Stimulated activated CD4-positive, alpha-beta T cell treated with anti-CD3 and anti-CD28 coated beads, Interleukin-12 subunit alpha, Interleukin-12 subunit beta, amount 100 ng/mL, for 48 hours (primary cell): ENCODE measurements around the gene FAM3A.
A peak's percentile ranks its signal among the peaks of the same experiment; 100 is the strongest.
"Not testable (repeated sequence)": the region's sequence is repeated elsewhere in the genome, so short reads cannot be mapped to it uniquely, and the experiment has no call there.

Source experiments
- DNase-seq, 3 donors: peaks; one replicate each; pipeline ENCODE4 v3.0.0-alpha.2; 2020; ENCODE audit warnings: low read depth in 2 of 3, low spot score in 1 of 3

FAM3A gene

DNA sequence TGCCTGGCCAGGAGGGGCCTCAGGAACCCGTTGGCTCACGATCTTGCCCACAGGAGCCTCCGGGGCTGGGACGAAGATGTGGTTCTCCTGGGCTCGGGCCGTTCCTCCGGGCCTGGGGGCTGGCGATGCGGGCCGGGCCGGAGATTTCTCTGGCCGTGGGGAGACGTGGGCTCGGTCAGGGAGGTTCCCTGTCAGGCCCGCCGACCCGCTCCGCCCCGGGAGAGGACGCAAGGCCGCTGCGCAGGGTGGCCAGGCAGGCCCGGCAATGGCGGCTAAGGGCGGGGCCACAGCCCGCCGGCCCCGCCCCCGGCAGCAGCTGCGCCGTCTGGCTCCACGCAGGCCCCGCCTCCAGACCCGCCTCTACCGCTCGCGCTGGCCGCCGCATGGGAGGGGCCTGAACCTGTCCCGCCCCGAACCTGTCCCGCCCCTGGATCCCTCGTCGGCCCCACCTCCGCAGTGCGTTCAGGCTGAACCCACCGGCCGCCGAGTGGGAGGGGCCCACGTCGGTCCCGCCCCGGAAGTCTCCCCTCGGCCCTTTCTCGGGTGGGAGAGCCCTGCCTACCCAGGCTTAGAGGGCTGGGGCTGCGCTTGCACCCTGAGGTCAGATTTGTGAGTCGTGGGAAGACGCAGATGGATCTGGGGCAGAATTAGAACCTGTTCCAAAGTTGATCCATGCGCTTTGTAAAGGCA is at the start of gene FAM3A:
Gene FAM3A (minus strand): TSS at position 267 of the 690 bp plus-strand sequence. CDS start 460 bp downstream, outside the sequence.
- DNase-seq, result peak; percentile 83 to 90 (median 88)

DNA sequence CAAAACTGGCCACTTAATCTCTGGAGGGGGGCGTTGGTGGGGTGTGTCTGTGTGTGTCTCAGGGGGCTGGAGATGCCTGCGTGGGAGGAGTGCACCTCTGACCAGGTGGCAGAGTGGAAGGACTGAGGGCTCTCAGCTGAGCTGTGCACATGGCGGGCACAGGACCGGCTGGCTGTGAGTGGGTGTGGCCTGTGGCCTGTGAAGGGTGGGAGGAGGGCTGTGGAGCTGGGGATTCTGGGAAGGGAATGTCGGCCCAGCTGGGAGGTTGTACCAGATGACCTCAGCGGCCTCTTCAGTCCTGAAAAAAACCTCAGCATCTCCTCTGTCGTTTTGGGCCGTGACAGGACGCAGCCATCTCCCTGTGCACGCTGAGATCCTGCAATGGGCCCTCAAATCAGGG is 46.3 kb upstream of the FAM3A start:
- not testable (repeated sequence) for DNase-seq

DNA sequence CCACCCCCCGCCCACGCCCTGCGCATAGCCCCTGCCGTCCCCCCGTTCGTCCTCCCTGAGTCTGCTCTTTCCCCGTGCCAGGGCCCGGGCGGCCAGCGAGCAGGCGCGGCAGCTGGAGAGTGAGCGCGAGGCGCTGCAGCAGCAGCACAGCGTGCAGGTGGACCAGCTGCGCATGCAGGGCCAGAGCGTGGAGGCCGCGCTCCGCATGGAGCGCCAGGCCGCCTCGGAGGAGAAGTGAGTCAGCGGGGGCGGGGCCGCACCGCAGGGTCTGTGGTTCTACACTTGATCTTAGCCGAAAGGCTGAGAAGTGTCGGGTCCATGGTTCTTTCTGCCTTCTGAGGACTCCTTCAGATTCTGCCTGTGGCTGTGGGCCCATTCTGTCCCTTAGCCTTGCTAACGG is 44.3 kb upstream of the FAM3A start:
- DNase-seq, result not testable (repeated sequence)

DNA sequence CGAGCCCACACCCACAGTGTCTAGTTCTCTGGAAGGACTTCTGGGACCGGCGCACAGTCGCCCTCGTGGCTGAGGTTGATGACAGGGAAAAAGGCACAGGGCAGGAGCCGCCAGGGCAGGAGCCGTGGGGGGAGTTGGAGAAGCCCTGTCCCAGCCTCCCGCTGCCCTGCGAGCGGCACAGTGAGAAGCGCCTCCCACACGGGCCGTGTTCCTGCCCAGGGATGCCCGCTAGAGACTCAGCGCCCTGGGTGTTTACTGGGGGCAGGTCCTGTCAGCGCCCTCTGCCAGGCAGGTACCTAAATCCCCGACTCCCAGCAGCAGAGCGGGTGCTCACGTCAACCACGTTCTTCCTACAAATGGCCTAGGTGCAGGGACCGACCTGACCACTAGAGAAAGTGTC is 42.9 kb upstream of the FAM3A start:
- DNase-seq, result not testable (repeated sequence)

DNA sequence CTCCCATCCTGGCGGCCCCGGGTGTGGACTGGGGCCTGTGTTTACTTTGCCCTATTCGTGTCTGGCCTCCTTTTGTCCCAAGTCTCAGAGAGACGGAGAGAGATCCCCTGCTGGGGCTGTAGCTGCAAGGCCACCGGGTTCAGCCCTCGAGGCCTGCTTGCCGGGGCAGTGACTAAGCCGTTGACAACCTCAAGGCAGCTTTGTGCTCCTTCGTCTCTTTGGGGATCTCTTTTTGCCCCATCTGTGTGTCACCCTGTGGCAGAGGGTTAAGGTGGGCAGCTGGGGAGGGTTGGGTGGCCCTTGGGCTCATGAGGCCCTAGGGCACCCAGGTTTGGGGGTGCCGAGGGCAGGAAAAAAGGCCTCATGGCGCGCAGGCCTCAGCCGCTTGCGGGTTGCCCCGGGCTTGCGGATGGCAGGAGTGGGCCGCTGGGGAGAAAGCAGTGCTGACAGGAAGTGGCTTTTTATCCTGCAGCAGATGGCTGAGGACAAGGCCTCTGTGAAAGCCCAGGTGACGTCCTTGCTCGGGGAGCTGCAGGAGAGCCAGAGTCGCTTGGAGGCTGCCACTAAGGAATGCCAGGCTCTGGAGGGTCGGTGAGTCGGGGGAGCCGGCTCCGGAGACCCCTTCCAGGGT is 42.1 kb upstream of the FAM3A start:
- not testable (repeated sequence) for DNase-seq

DNA sequence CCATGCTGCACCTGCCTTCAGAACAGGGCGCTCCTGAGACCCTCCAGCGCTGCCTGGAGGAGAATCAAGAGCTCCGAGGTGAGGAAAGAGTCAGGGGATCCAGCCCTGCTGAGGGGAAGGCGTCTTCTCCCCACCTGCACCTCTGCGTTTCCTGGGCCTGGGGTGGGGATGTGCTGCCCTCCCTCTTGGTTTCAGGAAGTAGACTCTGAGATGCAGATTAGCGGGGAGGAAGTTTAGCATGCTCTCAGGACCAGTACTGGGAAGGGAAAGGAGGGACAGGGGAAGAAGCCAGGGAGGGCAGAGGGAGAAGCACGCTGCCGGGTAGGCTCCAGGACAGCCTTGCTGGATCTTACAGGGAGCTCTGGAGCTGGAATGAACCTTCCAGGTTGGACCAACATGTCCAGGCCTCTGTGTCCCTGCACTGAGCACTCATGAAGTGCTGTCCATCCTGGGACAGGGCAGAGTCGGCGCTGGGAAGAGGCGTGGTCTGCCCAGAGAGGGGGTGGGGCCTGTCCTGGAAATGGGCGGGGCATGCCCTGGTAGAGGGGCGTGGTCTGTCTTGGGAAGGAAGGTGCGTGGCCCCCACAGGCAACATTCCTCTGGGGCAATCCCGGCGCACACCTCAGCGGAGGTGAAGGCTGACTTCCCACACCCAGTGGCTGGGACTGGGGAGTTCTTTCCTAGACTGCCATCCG is 36.2 kb upstream of the FAM3A start:
- DNase-seq, result not testable (repeated sequence)

GRCh38 chrX:154549766-154550165 is 33.7 kb upstream of the FAM3A start:
- no peak for DNase-seq

GRCh38 chrX:154548028-154548316 is 31.9 kb upstream of the FAM3A start:
- DNase-seq, result no peak

- peak; percentile 76 to 82 (median 79) for DNase-seq
These were observed 31.4 kb upstream of the FAM3A start, which contains the start of gene IKBKG for GRCh38 chrX:154547245-154548027. Gene IKBKG, plus strand, starts transcription at chrX:154547620. Its CDS starts 4,383 bp downstream, at chrX:154552003.

- peak; percentile 46 to 69 (median 48) for DNase-seq
These were observed 30.6 kb upstream of the FAM3A start, which contains the start of gene G6PD for GRCh38 chrX:154546354-154547244. Gene G6PD, minus strand, starts transcription at chrX:154546846. Its CDS starts 691 bp downstream, at chrX:154546155.

DNA sequence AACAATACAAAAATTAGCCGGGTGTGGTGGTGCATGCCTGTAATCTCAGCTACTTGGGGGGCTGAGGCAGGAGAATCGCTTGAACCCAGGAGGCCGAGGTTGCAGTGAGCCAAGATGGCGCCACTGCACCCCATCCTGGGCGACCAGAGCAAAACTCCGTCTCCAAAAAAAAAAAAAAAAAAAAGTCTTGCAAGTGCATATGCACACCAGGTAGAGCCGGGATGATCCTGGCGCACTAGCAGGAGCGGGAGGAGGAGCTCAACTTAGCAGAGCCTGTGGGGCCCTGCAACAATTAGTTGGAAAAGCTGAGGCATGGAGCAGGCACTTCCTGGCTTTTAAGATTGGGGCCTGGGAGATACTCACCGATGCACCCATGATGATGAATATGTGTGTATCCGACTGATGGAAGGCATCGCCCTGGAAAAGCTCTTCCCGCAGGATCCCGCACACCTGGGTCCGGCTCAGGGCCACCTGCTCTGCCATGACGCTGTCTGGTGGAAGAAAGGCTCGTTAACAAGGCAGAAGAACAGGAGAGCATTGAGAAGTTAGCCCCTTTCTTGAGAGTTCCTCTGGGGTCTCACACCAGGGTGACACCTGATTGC is 29.7 kb upstream of the FAM3A start:
- no peak for DNase-seq

DNA sequence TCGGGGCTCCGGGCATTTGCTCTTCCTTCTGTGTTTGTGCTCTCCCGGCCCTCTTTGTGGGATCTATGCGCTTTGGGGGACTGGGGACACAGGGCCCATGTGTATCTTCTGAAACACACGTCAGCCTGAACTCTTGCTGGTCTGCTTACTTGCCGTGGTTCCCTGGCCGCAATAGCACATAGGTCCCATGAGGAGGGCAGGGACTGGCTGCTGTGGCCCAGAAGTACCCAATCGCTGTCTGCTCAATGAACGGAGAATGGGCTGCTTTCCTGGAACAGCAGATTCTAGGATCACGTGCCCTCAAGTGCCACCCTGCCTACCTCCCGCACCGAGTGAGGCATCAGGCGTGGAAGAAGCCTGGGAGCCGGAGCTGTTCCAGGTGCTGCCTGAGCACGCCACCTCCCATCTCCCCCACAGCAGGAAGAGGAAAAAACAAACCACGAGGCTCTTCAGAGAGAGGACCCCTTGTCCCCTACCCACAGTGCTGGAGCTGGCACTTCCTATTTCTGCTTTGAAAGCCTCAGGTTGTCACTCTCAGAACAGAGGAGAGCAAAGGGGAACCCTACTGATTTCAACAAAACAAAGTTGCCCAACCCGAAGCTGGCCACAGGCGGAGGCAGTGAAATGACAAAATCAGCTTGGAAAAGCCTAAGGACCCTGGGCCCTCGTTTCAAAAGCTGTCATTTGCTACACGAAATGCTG is 26.8 kb upstream of the FAM3A start:
- DNase-seq, result no peak

DNA sequence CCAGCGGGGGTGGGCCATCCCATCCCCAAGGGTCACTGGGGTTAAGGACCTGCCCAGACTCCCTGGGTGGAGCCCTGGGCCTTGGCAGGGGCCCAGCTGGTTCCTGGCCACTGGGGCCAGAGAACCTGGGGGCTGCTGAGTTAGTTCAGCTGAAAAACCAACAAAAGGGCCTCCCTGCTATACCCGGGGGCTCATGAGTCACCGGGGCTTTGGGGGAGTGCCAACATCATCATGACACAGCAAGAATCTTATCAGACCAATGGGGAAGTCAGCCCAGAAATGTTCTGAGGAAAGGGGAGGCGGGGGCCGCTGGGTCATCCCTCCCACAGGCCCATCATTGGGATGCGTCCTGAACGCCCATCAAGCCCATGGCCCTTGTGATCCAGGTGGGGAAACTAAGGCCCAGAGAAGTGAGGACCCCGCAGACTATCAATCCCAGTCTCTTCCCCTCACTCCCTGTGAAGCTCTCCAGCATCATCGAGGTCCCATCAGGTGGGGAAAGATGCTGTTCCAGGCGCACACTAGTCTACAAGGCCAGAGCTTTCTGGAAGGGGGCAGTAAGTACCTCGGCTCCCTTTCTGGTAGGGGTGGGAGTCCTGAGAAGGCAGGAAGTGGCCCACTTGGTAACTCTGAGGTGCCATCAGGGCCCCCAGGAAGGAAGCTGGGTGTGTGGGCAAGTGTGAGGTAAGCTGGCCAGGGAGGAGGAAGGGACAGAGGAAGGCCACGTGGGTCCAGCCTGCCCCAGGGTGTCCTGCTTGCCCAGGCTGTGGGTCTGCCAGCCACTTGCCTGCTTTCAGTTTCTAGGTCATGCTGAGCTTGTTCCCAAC is 26.1 kb upstream of the FAM3A start:
- DNase-seq, result no peak

- no peak for DNase-seq
These were observed 25.5 kb upstream of the FAM3A start for GRCh38 chrX:154541589-154541895.

DNA sequence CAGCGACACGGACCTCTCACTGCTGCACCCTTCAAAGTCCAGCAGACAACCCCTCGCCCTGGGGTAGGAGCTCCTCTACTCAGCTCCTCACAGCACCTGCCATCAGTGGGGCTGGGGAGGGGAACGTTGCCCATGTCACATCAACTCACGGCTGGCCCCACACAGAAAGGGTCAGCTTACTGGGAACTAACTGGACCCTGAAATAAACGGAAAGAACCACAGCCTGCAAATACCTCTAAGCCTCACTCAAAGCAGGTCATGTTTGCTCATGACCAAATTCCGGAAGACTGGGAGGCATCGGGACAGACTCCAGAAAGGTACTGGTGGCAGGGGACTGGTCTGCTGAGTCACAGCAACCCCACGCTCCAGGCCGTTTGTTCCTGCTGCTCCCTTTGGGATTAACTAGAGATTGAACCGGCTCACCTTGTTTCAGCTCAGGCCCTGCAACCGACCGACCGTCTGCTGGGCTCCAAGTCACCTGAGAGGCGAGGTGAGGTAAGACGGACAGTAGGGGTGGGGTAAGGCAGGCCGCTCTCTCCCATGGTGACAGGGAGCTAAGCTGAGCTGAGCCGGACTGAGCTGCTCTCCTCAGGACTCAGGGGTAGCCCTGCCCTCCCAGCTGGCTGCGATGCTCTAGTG is 25.0 kb upstream of the FAM3A start:
- no peak for DNase-seq

DNA sequence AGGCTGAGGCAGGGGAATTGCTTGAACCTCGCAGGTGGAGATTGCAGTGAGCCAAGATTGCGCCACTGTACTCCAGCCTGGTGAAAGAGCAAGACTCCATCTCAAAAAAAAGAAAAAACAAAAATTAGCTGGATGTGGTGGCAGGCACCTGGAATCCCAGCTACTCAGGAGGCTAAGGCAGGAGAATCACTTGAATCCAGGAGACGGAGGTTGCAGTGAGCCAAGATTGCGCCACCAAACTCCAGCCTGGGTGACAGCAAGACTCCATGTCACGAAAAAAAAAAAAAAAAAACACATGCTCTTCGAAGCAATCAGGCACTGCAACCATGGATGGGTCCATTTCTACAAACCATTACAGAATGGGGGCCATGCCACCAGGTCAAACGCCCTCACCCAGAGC is 24.3 kb upstream of the FAM3A start:
- DNase-seq, result not testable (repeated sequence)

GRCh38 chrX:154539077-154539476 is 23.0 kb upstream of the FAM3A start:
- no peak for DNase-seq

GRCh38 chrX:154535892-154536291 is 19.9 kb upstream of the FAM3A start:
- DNase-seq, result no peak
